AG04449 (cell line): ENCODE data around the gene UTS2B.

Experiments used
- CTCF ChIA-PET: fragments of 350-600 bp; formaldehyde crosslinking; extraction: SDS; loops from one replicate; lab custom pipeline; 2021; ENCODE audit warnings: antibody characterized with exemption; lab: Yijun Ruan, JAX
- POLR2A ChIA-PET: fragments of 400-600, 350-600 bp; formaldehyde crosslinking; extraction: SDS; loops from one replicate; lab custom pipeline; 2020; ENCODE audit warnings: antibody characterized with exemption, inconsistent platforms; lab: Yijun Ruan, JAX
- DNase-seq: peaks from one replicate; pipeline ENCODE4 v3.0.0-alpha.2; 2010; ENCODE audit warnings: low read depth, low spot score
- H3K4me3 ChIP-seq: 2 replicates; pipeline ENCODE4 v1.5.1; 2011; ENCODE audit warnings: low read depth, mild to moderate bottlenecking, control low read depth, low read length
- CTCF ChIP-seq: IDR thresholded peaks from one replicate; pipeline ENCODE4 v1.5.1; 2011; ENCODE audit warnings: mild to moderate bottlenecking, moderate library complexity, low read length, control low read depth, inconsistent platforms; ENCODE audit not compliant: insufficient read depth; ENCODE audit errors: missing control alignments

Gene UTS2B

DNA sequence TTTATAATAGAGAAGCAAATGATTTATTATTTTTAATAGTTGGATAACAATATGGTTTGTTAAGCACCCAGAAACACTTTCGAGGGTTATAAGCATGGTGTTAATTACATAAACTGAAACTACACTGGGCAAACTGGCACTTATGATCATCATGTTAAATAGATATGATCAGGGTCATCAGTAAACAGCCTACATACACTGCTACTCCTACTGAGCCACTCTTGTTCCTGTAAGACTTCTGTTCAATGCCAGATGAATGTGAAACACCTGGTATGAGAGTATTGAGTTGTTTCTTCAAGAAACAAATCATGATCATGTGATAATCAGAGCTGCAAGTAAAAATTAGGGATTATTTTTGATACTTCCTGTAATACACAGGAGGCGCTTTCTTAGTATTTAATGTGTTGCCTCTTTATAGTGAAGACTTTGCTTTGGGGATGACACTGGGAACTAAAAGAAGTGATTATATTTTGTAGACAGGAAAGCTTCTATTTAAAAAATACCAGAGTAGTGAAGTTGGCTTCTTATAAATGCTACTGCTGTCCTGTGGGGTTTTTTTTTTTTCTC is 32.3 kb upstream of the UTS2B start:
- ChIA-PET POLR2A (no interaction called here), CTCF (interaction anchor here (1.6 to 2.2 kb wide), 2 partner anchors 9 to 14 kb away, joined by 3 to 7 read pairs; no protein-coding TSS in a partner anchor)
- TF ChIP-seq CTCF: no peak
- no peak for DNase-seq
- H3K4me3 ChIP-seq: no peak overlapping the region

- no peak overlapping the region for H3K4me3 ChIP-seq
- no peak for DNase-seq
- POLR2A ChIA-PET: no interaction called here
- CTCF ChIA-PET: interaction anchor here (1.3 to 2.2 kb wide), 3 partner anchors 9 to 15 kb away, joined by 3 to 7 read pairs (median 3); no protein-coding TSS in a partner anchor
- no peak for TF ChIP-seq CTCF
Measured at GRCh38 chr3:191362037-191362436, 31.7 kb upstream of the UTS2B start.

GRCh38 chr3:191361456-191361855 is 31.1 kb upstream of the UTS2B start:
- ChIA-PET POLR2A (no interaction called here), CTCF (interaction anchor here (1.3 to 2.2 kb wide), 3 partner anchors 8 to 16 kb away, joined by 3 to 7 read pairs (median 3); no protein-coding TSS in a partner anchor)
- TF ChIP-seq CTCF: no peak
- DNase-seq: no peak
- no peak overlapping the region for H3K4me3 ChIP-seq

- CTCF ChIA-PET: interaction anchor here (2.0 to 2.2 kb wide), 2 partner anchors 16 to 31 kb away, joined by 4 to 7 read pairs; no protein-coding TSS in a partner anchor
- TF ChIP-seq CTCF: no peak
- no peak for DNase-seq
- POLR2A ChIA-PET: no interaction called here
- H3K4me3 ChIP-seq: no peak overlapping the region
Measured at GRCh38 chr3:191360620-191361019, 30.3 kb upstream of the UTS2B start.

DNA sequence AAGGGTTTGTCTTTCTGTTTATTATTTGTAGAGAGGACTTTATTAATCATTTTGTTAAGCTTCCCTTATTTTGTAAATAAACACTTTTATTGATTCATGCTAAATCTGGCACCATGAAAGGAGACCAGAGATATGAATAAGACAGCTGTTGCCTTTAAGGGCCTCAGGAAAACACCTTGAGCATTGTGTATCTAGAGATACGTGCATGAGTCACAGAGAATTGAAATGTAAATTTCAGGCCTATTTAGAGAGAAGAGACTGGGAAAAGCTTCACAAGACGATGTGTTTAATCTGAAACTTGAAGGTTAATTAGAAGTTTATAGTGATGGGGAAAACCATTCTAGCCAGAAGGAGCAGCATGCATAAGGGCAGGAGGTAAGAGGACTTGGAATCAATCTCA is 28.6 kb upstream of the UTS2B start:
- no peak overlapping the region for H3K4me3 ChIP-seq
- no peak for TF ChIP-seq CTCF
- CTCF ChIA-PET: interaction anchor here (2.0 kb wide), 1 partner anchor 33 kb away, joined by 4 read pairs; no protein-coding TSS in a partner anchor
- POLR2A ChIA-PET: no interaction called here
- DNase-seq: no peak

- no peak overlapping the region for H3K4me3 ChIP-seq
- CTCF ChIA-PET: interaction anchor here (0.7 kb wide), 1 partner anchor 13 kb away, joined by 3 read pairs; no protein-coding TSS in a partner anchor
- no peak for TF ChIP-seq CTCF
- no peak for DNase-seq
- POLR2A ChIA-PET: no interaction called here
Measured at GRCh38 chr3:191357909-191358308, 27.6 kb upstream of the UTS2B start.
